Pericardium fibroblast (primary cell): Measurements from ENCODE around the gene MSN. TPM values are rescaled to one million over a fixed set of nuclear protein-coding genes. Genes with fewer than 3 reads are reported as not detected.

Experiments
- total RNA-seq: library from RNA; depleted of rRNA; stranded (reverse); fragments of >200 nt; gene quantifications from 2 replicates; pipeline ENCODE4 v1.2.3, GENCODE V29; 2015

The MSN gene
- total RNA-seq = 125 and 233 TPM in 2 replicates

GRCh38 chrX:65667503-65668376, at the start of gene MSN:
Gene MSN (plus strand): TSS chrX:65667654. CDS start chrX:65667842, 188 bp downstream.

Other genes starting within 250 kb of the MSN start
- gene LAS1L, start 132.9 kb upstream of the MSN start, total RNA-seq = 10.7 and 13.5 TPM in 2 replicates